WERI-Rb-1 (cell line): ENCODE measurements around the gene ADGRD2.

ENCODE experiments used
- DNase-seq: peaks from one replicate; pipeline ENCODE4 v3.0.0-alpha.2; 2020
- H3K27ac ChIP-seq: fragments of 250-450 bp; sonication (Bioruptor Pico); 2 replicates; pipeline ENCODE4 v1.5.1; 2020; ENCODE audit warnings: mild to moderate bottlenecking, moderate library complexity
- H3K27me3 ChIP-seq: fragments of 250-450 bp; sonication (Bioruptor Pico); 2 replicates; pipeline ENCODE4 v1.5.1; 2021; ENCODE audit warnings: mild to moderate bottlenecking, low read depth, moderate library complexity; ENCODE audit not compliant: insufficient read depth, severe bottlenecking
- H3K36me3 ChIP-seq: fragments of 250-450 bp; sonication (Bioruptor Pico); 2 replicates; pipeline ENCODE4 v1.5.1; 2020; ENCODE audit warnings: mild to moderate bottlenecking, moderate library complexity
- H3K4me3 ChIP-seq: 2 replicates; pipeline ENCODE4 v1.5.1; 2011; ENCODE audit warnings: low read depth, mild to moderate bottlenecking, control low read depth, low read length
- H3K9me3 ChIP-seq: fragments of 250-450 bp; sonication (Bioruptor Pico); 2 replicates; pipeline ENCODE4 v1.5.1; 2021; ENCODE audit warnings: mild to moderate bottlenecking, moderate library complexity; ENCODE audit not compliant: severe bottlenecking
- CTCF ChIP-seq: IDR thresholded peaks from 2 replicates; pipeline ENCODE4 v1.5.1; 2011; ENCODE audit warnings: low read depth, mild to moderate bottlenecking, control low read depth, inconsistent platforms, low read length

ADGRD2 gene

GRCh38 chr9:124439086-124439485, 11.2 kb upstream of the ADGRD2 start:
- no peak for DNase-seq
- Histone ChIP-seq H3K4me3 (no peak overlapping the region), H3K27me3 (no peaks in the 10 kb centered on the region), H3K27ac (no peak overlapping the region), H3K9me3 (peaks cover 4% of the 10 kb centered on the region), H3K36me3 (no peaks in the 10 kb centered on the region)
- no peak for TF ChIP-seq CTCF

- H3K36me3 ChIP-seq: no peaks in the 10 kb centered on the region
- H3K27me3 ChIP-seq: no peaks in the 10 kb centered on the region
- no peak for DNase-seq
- no peak overlapping the region for H3K4me3 ChIP-seq
- no peak for TF ChIP-seq CTCF
- no peak overlapping the region for H3K27ac ChIP-seq
- H3K9me3 ChIP-seq: peaks cover 4% of the 10 kb centered on the region
Observed at GRCh38 chr9:124439686-124440243, 10.5 kb upstream of the ADGRD2 start.

GRCh38 chr9:124440786-124441185, 9.5 kb upstream of the ADGRD2 start:
- no peak for TF ChIP-seq CTCF

GRCh38 chr9:124441291-124441690, 9.0 kb upstream of the ADGRD2 start:
- H3K27me3 ChIP-seq: no peaks in the 10 kb centered on the region
- DNase-seq: no peak

More at GRCh38 chr9:124440786-124441185, 9.5 kb upstream of the ADGRD2 start:
- H3K4me3 ChIP-seq: no peak overlapping the region
- no peak overlapping the region for H3K27ac ChIP-seq
- no peaks in the 10 kb centered on the region for H3K36me3 ChIP-seq
- peaks cover 4% of the 10 kb centered on the region for H3K9me3 ChIP-seq
- no peaks in the 10 kb centered on the region for H3K27me3 ChIP-seq
- DNase-seq: no peak

GRCh38 chr9:124442379-124442778, 7.9 kb upstream of the ADGRD2 start:
- Histone ChIP-seq H3K27me3 (no peaks in the 10 kb centered on the region), H3K9me3 (peaks cover 4% of the 10 kb centered on the region), H3K27ac (no peak overlapping the region), H3K36me3 (no peaks in the 10 kb centered on the region), H3K4me3 (no peak overlapping the region)
- DNase-seq: no peak
- TF ChIP-seq CTCF: no peak

More at GRCh38 chr9:124441291-124441690, 9.0 kb upstream of the ADGRD2 start:
- H3K9me3 ChIP-seq: peaks cover 4% of the 10 kb centered on the region
- no peaks in the 10 kb centered on the region for H3K36me3 ChIP-seq
- TF ChIP-seq CTCF: no peak
- H3K4me3 ChIP-seq: no peak overlapping the region
- no peak overlapping the region for H3K27ac ChIP-seq

- Histone ChIP-seq H3K36me3 (no peaks in the 10 kb centered on the region), H3K27ac (no peak overlapping the region), H3K4me3 (no peak overlapping the region), H3K9me3 (peaks cover 4% of the 10 kb centered on the region), H3K27me3 (no peaks in the 10 kb centered on the region)
- no peak for TF ChIP-seq CTCF
- no peak for DNase-seq
Observed at GRCh38 chr9:124442826-124443225, 7.4 kb upstream of the ADGRD2 start.
